Measurements from ENCODE around the gene MPDZ. TPM values are rescaled to one million over a fixed set of nuclear protein-coding genes. Genes with fewer than 3 reads are reported as not detected.

MPDZ gene
- total RNA-seq, 1 donor from 2014 or later, result 31.0 TPM

DNA sequence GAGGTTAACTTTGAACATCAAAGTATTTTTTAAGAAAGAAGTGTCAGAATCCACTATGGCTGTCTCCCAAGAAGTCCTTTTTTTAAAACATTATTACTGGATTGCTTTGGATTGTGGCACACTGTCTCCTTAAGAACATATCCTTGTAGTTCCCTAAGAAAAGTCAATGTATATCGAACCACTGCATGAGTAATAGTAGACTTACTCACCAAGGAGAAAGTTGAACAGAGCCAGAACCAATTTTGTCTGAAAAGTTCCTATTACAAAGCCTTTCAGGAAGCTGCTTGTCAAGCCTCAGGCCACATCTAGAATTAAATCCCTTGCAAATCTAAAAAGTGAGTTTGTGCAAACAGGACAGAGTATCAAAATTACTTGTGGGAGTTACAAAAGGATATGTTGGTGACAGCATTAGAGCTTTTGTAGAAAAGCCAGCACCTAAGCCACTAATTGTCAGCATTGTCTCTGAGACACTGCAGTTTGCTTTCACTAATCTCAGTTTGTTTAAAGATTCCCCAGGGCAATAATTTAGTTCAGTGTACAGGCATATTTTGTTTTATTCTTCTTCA is 195.4 kb downstream of the MPDZ start:
- Histone ChIP-seq H3K4me2 (ENCODE audit: low read length) (peak overlapping the region; percentile 45), H3K79me2 (ENCODE audit: insufficient read depth, low read length) (no peaks in the 10 kb centered on the region), H2AFZ (ENCODE audit: low read depth, low read length) (no peak overlapping the region), H4K20me1 (ENCODE audit: insufficient read depth, low read length) (no peaks in the 10 kb centered on the region), H3K4me3 (ENCODE audit: insufficient read depth, low read depth, low read length) (no peak overlapping the region), H3K27ac (ENCODE audit: low read depth, low read length) (no peak overlapping the region), H3K4me1 (ENCODE audit: insufficient read depth, low read length) (peaks cover 4% of the 10 kb centered on the region), H3K9me3 (ENCODE audit: insufficient read depth, low read depth, low read length) (no peaks in the 10 kb centered on the region), H3K9ac (ENCODE audit: low read length) (no peak overlapping the region), H3K36me3 (ENCODE audit: insufficient read depth, low read length) (no peaks in the 10 kb centered on the region), H3K27me3 (ENCODE audit: insufficient read depth, low read length) (no peaks in the 10 kb centered on the region)
- H3K4me3 Mint-ChIP-seq (ENCODE audit: unreplicated experiment), result no peak overlapping the region
- peaks cover 14% of the 10 kb centered on the region for H3K4me1 Mint-ChIP-seq (ENCODE audit: low read depth, unreplicated experiment)
- H3K27ac Mint-ChIP-seq (ENCODE audit: unreplicated experiment), result no peak overlapping the region
- TF ChIP-seq, protein P1, sequence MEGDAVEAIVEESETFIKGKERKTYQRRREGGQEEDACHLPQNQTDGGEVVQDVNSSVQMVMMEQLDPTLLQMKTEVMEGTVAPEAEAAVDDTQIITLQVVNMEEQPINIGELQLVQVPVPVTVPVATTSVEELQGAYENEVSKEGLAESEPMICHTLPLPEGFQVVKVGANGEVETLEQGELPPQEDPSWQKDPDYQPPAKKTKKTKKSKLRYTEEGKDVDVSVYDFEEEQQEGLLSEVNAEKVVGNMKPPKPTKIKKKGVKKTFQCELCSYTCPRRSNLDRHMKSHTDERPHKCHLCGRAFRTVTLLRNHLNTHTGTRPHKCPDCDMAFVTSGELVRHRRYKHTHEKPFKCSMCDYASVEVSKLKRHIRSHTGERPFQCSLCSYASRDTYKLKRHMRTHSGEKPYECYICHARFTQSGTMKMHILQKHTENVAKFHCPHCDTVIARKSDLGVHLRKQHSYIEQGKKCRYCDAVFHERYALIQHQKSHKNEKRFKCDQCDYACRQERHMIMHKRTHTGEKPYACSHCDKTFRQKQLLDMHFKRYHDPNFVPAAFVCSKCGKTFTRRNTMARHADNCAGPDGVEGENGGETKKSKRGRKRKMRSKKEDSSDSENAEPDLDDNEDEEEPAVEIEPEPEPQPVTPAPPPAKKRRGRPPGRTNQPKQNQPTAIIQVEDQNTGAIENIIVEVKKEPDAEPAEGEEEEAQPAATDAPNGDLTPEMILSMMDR (IDR thresholded peaks at IDR 0.05; ENCODE audit: insufficient read depth, low read depth, low read length), result no peak
- no peak for TF ChIP-seq EZH2 (IDR thresholded peaks at IDR 0.05; ENCODE audit: insufficient read depth, low read length)
- no peaks in the 10 kb centered on the region for H3K27me3 Mint-ChIP-seq (ENCODE audit: low read depth, unreplicated experiment)
- H3K9me3 Mint-ChIP-seq (ENCODE audit: unreplicated experiment), result no peaks in the 10 kb centered on the region
- peak; percentile 71 for DNase-seq (ENCODE audit: low read depth)
- FAIRE-seq, result peak; percentile 20
- H3K36me3 Mint-ChIP-seq (ENCODE audit: low read depth, unreplicated experiment), result no peaks in the 10 kb centered on the region

DNA sequence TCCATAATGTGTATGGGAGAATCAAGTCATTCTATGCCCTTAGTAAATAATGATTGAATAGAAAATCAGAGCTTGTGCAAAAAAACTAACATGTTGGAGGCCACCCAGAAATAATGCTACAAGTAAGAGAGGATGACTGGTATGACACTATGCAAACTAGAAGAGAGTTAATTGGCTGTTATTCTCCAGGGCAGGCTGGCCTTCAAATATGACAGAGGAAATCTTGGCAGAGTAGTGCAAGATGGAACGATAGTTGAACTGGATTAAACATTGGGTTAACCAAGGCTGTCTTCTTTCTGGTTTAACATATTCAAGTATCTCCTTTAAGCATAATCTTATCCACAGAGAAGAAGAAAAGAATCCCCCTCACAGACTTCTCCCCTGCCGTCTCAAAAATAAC is 196.1 kb downstream of the MPDZ start:
- Histone ChIP-seq H3K9me3 (ENCODE audit: insufficient read depth, low read depth, low read length) (no peaks in the 10 kb centered on the region), H3K36me3 (ENCODE audit: insufficient read depth, low read length) (no peaks in the 10 kb centered on the region), H4K20me1 (ENCODE audit: insufficient read depth, low read length) (no peaks in the 10 kb centered on the region), H3K79me2 (ENCODE audit: insufficient read depth, low read length) (no peaks in the 10 kb centered on the region), H3K27ac (ENCODE audit: low read depth, low read length) (no peak overlapping the region), H3K4me1 (ENCODE audit: insufficient read depth, low read length) (peaks cover 4% of the 10 kb centered on the region), H3K27me3 (ENCODE audit: insufficient read depth, low read length) (no peaks in the 10 kb centered on the region), H3K9ac (ENCODE audit: low read length) (no peak overlapping the region), H3K4me3 (ENCODE audit: insufficient read depth, low read depth, low read length) (no peak overlapping the region), H3K4me2 (ENCODE audit: low read length) (no peak overlapping the region), H2AFZ (ENCODE audit: low read depth, low read length) (no peak overlapping the region)
- H3K27me3 Mint-ChIP-seq (ENCODE audit: low read depth, unreplicated experiment), result no peaks in the 10 kb centered on the region
- FAIRE-seq (no peak), DNase-seq (ENCODE audit: low read depth) (no peak)
- no peak overlapping the region for H3K4me3 Mint-ChIP-seq (ENCODE audit: unreplicated experiment)
- peaks cover 14% of the 10 kb centered on the region for H3K4me1 Mint-ChIP-seq (ENCODE audit: low read depth, unreplicated experiment)
- no peaks in the 10 kb centered on the region for H3K9me3 Mint-ChIP-seq (ENCODE audit: unreplicated experiment)
- no peak for TF ChIP-seq EZH2 (IDR thresholded peaks at IDR 0.05; ENCODE audit: insufficient read depth, low read length)
- TF ChIP-seq, protein P1 (IDR thresholded peaks at IDR 0.05; ENCODE audit: insufficient read depth, low read depth, low read length), result no peak
- no peaks in the 10 kb centered on the region for H3K36me3 Mint-ChIP-seq (ENCODE audit: low read depth, unreplicated experiment)
- peak overlapping the region; percentile 70 for H3K27ac Mint-ChIP-seq (ENCODE audit: unreplicated experiment)

DNA sequence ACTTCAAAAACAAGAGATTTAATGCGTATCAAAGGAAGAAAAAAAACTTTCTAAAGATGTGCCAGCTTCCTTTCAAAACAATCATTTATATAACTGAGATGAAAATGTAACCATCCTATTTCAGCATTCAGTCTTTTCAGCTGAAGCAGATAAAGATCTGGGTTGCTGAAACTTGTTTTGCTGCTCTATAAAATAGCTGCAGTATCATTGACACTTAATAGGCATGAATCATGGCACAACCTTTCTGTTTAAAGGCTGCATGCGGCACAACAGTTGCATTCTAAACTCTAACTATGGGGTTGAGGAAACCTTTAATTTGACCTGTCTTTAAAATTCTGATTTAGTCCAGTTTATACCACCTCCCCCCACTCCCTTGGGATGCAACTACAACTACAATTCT is 196.7 kb downstream of the MPDZ start:
- no peaks in the 10 kb centered on the region for H3K36me3 Mint-ChIP-seq (ENCODE audit: low read depth, unreplicated experiment)
- Histone ChIP-seq H3K9ac (ENCODE audit: low read length) (no peak overlapping the region), H3K4me2 (ENCODE audit: low read length) (no peak overlapping the region), H3K27ac (ENCODE audit: low read depth, low read length) (no peak overlapping the region), H4K20me1 (ENCODE audit: insufficient read depth, low read length) (no peaks in the 10 kb centered on the region), H3K4me3 (ENCODE audit: insufficient read depth, low read depth, low read length) (no peak overlapping the region), H2AFZ (ENCODE audit: low read depth, low read length) (no peak overlapping the region), H3K36me3 (ENCODE audit: insufficient read depth, low read length) (no peaks in the 10 kb centered on the region), H3K9me3 (ENCODE audit: insufficient read depth, low read depth, low read length) (no peaks in the 10 kb centered on the region), H3K27me3 (ENCODE audit: insufficient read depth, low read length) (no peaks in the 10 kb centered on the region), H3K79me2 (ENCODE audit: insufficient read depth, low read length) (no peaks in the 10 kb centered on the region), H3K4me1 (ENCODE audit: insufficient read depth, low read length) (peaks cover 4% of the 10 kb centered on the region)
- H3K27ac Mint-ChIP-seq (ENCODE audit: unreplicated experiment), result no peak overlapping the region
- TF ChIP-seq EZH2 (IDR thresholded peaks at IDR 0.05; ENCODE audit: insufficient read depth, low read length), result no peak
- TF ChIP-seq, protein P1 (IDR thresholded peaks at IDR 0.05; ENCODE audit: insufficient read depth, low read depth, low read length), result no peak
- no peak overlapping the region for H3K4me3 Mint-ChIP-seq (ENCODE audit: unreplicated experiment)
- H3K9me3 Mint-ChIP-seq (ENCODE audit: unreplicated experiment), result no peaks in the 10 kb centered on the region
- peaks cover 14% of the 10 kb centered on the region for H3K4me1 Mint-ChIP-seq (ENCODE audit: low read depth, unreplicated experiment)
- H3K27me3 Mint-ChIP-seq (ENCODE audit: low read depth, unreplicated experiment), result no peaks in the 10 kb centered on the region
- FAIRE-seq (no peak), DNase-seq (ENCODE audit: low read depth) (no peak)

All from astrocyte (in vitro differentiated cells and primary cell).